Measurements from ENCODE around the gene BLCAP. TPM values are rescaled to one million over a fixed set of nuclear protein-coding genes. Genes with fewer than 3 reads are reported as not detected.
A peak's percentile ranks its signal among the peaks of the same experiment; 100 is the strongest.

The BLCAP gene
- total RNA-seq, 1 experiment from 2014 or later = 54.3 TPM

DNA sequence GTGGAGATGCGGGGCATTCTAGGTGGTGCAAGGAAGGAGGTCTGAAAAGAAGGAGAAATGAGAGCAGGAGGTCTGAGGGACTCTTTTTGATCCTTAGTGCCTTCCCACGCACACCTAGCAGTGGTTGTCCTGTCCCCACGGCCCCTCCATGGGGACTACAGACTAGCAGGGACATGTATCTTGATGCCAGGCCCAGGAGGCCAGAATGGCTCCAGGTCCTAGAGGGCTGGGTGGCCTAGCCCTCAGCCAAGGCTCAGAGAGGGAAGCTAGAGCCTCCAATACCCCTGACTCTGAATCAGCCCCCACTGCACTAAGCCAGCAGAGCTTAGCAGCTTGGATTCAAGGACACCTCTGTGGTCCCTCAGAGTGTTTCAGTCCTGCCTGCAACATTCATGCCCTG lies 16.7 kb upstream of the BLCAP start:
- H2BK20ac ChIP-seq (ENCODE audit: low read depth, low read length, poor library complexity, severe bottlenecking) = no peak overlapping the region
- WGBS (ENCODE audit: extremely low coverage, insufficient read length, low lambda C conversion rate) = no CpG with 5 or more reads among the region's 3 CpGs

More for the DNA sequence above, 16.7 kb upstream of the BLCAP start:
- H3K27ac Mint-ChIP-seq = no peak overlapping the region
- no peaks in the 10 kb centered on the region for H3K9me3 ChIP-seq (ENCODE audit: control insufficient read depth, low read depth, low read length)
- H2BK15ac ChIP-seq (ENCODE audit: low read depth, low read length) = no peak overlapping the region
- no peak overlapping the region for H2BK12ac ChIP-seq (ENCODE audit: insufficient read length, low read depth, low read length)
- H2AFZ ChIP-seq (ENCODE audit: low read length) = no peak overlapping the region
- no peak overlapping the region for H3K27ac ChIP-seq (ENCODE audit: insufficient read length, low read depth, low read length)
- H3K4me2 ChIP-seq (ENCODE audit: insufficient read depth, insufficient read length, low read length) = no peak overlapping the region
- no peak overlapping the region for H4K91ac ChIP-seq (ENCODE audit: insufficient read length, low read depth, low read length)
- no peaks in the 10 kb centered on the region; the same call in 1 of the 2 replicates for H3K27me3 Mint-ChIP-seq (ENCODE audit: low read depth)
- no peaks in the 10 kb centered on the region for H3K79me2 ChIP-seq (ENCODE audit: insufficient read depth, low read length)
- H3K4me3 Mint-ChIP-seq = no peak overlapping the region; a peak in 1 of 5 replicates
- H3K27me3 ChIP-seq (ENCODE audit: insufficient read depth, low read length) = no peaks in the 10 kb centered on the region
- H3K79me1 ChIP-seq (ENCODE audit: insufficient read depth, low read depth, low read length, poor library complexity, severe bottlenecking) = no peaks in the 10 kb centered on the region
- H3K36me3 Mint-ChIP-seq (ENCODE audit: insufficient read depth in 1 of 3, low read depth in 3 of 3) = peaks cover 0 to under 1% (median 0%) of the 10 kb centered on the region in 3 experiments; a peak in 3 of 7 replicates
- H3K23me2 ChIP-seq (ENCODE audit: insufficient read length, low read depth, low read length, poor library complexity, severe bottlenecking) = no peaks in the 10 kb centered on the region
- peaks cover under 1% of the 10 kb centered on the region in 2 experiments; a peak in 3 of 5 replicates for H3K9me3 Mint-ChIP-seq
- no peak overlapping the region for H2BK5ac ChIP-seq (ENCODE audit: insufficient read length, low read length)
- no peak overlapping the region for H3K9ac ChIP-seq (ENCODE audit: extremely low read depth, insufficient read length, low read length)
- no peak overlapping the region for H3K18ac ChIP-seq (ENCODE audit: insufficient read length, low read depth, low read length)
- H3K14ac ChIP-seq (ENCODE audit: insufficient read depth, low read length) = no peak overlapping the region
- TF ChIP-seq, protein P1, sequence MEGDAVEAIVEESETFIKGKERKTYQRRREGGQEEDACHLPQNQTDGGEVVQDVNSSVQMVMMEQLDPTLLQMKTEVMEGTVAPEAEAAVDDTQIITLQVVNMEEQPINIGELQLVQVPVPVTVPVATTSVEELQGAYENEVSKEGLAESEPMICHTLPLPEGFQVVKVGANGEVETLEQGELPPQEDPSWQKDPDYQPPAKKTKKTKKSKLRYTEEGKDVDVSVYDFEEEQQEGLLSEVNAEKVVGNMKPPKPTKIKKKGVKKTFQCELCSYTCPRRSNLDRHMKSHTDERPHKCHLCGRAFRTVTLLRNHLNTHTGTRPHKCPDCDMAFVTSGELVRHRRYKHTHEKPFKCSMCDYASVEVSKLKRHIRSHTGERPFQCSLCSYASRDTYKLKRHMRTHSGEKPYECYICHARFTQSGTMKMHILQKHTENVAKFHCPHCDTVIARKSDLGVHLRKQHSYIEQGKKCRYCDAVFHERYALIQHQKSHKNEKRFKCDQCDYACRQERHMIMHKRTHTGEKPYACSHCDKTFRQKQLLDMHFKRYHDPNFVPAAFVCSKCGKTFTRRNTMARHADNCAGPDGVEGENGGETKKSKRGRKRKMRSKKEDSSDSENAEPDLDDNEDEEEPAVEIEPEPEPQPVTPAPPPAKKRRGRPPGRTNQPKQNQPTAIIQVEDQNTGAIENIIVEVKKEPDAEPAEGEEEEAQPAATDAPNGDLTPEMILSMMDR (conservative IDR thresholded peaks at IDR 0.05) = no peak
- no peaks in the 10 kb centered on the region for H3K4me1 ChIP-seq (ENCODE audit: insufficient read depth, low read length)
- H2BK120ac ChIP-seq (ENCODE audit: low read depth, low read length, poor library complexity, severe bottlenecking) = no peak overlapping the region
- DNase-seq = peak; percentile 14
- no peak overlapping the region for H4K5ac ChIP-seq (ENCODE audit: insufficient read length, low read depth, low read length)
- no peak overlapping the region for H4K8ac ChIP-seq (replicated peaks; ENCODE audit: insufficient read length, low read depth, low read length)
- no peak overlapping the region for H3K4ac ChIP-seq (ENCODE audit: low read depth, low read length)
- no peak overlapping the region for H3T11ph ChIP-seq (ENCODE audit: low read length)
- no peak overlapping the region for H3K56ac ChIP-seq (ENCODE audit: insufficient read length, low read depth, low read length)
- peaks cover 5 to 7% of the 10 kb centered on the region in 2 experiments; a peak in 3 of 4 replicates for H3K4me1 Mint-ChIP-seq
- no peaks in the 10 kb centered on the region for H4K20me1 ChIP-seq (ENCODE audit: control insufficient read depth, insufficient read depth, insufficient read length)
- H2AK5ac ChIP-seq (ENCODE audit: insufficient read length, low read length) = no peak overlapping the region
- H3K23ac ChIP-seq (ENCODE audit: insufficient read length, low read depth, low read length) = no peak overlapping the region
